CD4-positive, alpha-beta T cell treated with Interleukin-4 for 1 hour (primary cell): Measurements from ENCODE around the gene RNF225.
"Not testable (repeated sequence)": the region's sequence is repeated elsewhere in the genome, so short reads cannot be mapped to it uniquely, and the experiment has no call there.

Experiments used
- DNase-seq, 2 donors: peaks; one replicate each; pipeline ENCODE4 v3.0.0-alpha.2; 2020 to 2022

Gene RNF225

DNA sequence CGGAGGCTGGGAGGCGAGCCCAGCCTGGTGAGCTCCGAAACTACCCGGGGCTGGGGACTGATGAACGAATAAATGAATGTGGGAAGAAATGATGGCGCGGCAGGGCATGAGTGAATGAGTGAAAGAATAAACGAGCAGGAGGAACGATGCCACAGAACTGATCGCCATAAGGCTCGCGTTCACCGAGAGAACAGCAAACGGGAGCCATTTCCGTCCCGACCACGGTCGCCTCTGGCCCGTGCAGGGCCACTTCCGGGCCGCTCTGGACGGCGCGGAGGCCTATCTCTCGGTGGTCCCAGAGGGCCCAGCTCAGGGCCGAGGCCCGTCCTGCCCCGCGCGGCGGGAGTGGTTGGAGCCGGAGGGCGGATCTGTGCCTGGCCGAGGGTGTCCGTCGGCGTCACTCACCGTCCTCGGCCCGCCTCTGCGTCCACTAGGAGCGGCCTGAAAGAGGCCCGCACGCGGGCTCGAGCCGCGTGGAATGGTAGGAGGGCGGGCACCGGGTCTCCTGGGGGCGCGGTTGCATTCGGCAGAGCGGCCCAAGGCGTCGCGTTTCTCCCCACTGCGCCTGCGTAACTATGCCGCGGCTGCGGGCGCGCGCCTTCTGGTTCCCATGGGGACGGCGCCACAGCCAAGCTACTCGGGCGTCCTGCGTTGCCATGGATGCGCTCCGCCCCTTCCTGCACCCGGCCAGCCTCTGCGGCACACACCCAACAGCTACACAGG is 33.0 kb upstream of the RNF225 start, which contains the start of gene ZNF497:
ZNF497 (minus strand) TSS at position 480 of the 723 bp plus-strand sequence. CDS start 5,116 bp downstream, outside the sequence.
- peak; percentile 97 to 98 for DNase-seq

DNA sequence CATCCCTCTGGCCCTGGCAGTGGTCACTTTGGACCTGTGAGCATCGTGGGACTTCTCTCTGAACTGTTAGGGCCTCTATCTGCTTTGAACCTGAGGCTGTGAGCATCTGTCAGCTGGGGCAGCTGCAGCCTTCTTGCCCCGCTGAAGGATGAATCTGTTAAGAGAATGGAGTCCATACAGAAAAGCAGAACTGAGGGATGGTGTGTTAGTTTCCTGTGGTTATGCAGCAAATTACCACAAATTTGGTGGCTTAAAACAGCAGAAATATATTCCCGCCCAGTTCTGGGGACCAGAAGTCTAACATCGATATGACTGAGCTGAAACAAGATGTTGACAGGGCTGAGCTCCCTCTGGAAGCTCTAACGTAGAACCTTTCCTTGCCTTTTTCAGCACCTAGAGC is 31.3 kb upstream of the RNF225 start:
- no peak for DNase-seq

DNA sequence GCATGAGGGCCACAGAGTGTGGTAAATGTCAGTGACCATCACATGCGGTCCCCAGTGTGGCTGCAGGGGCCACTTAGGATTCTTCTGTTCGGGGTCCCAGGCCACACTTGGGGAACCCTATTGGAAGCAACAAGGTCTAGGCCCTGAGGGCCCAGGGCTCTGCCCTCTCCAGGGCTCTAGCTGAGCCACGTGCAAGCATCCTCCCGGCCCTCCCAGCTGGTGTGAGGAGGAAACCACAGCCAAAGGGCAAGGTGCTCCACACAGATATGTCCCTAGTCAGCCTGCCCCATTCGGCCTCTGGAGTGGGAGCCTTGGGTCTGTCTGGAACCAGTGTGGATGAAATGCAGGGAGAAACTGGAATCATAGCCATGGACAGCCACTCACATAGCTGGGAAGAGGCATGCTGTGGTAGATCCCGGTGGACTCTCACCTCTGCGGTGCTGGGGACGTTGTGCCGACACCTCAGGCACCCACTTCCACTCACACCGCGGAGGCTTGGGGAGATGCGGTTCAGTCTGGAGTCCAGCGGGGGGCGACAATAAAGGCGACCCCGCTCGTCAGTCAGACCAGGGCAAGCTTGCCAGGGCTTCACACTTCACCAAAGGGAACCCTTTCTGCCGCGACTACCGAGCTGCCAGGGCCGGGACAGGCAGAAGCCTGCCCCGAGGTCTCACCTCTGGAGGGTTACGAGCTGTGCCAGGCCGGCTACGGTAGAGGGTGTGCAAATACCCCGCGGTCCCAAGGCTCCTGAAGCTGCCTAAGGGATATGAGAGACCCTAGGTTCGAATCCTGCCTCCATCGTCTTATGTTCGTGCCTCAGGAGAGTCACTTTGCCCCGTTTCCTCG is 28.6 kb upstream of the RNF225 start:
- no peak for DNase-seq

DNA sequence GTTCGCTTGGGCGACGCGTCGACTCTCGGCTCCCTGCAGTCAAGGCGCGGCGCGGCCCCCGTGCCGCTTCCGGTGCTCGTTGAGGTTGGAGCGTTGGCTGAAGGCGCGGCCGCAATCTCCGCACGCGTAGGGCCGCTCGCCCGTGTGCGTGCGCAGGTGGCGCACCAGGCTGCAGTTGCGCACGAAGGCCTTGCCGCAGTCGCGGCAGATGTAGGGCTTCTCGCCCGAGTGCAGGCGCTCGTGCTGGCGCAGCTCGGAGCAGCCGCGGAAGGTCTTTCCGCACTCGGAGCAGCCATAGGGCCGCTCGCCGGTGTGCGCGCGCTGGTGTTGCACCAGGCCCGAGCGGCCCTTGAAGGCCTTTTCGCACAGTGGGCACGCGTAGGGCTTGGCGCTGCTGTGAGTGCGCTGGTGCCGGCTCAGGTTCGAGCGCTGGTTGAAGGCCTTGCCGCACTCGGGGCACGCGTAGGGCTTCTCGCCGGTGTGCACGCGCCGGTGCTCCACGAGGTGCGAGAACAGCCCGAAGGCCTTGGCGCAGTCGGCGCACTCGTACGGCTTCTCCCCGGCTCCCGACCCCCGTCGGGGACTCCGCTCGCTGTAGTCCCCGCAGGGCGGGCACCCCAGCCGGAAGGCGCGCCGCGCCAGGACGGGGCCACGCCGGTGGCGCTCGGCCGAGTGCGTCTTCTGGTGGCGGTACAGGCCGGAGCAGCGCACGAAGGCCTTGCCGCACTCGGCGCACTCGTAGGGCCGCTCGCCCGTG is 27.6 kb upstream of the RNF225 start:
- DNase-seq: no peak

GRCh38 chr19:58368561-58369360 is 26.7 kb upstream of the RNF225 start:
- no peak for DNase-seq

DNA sequence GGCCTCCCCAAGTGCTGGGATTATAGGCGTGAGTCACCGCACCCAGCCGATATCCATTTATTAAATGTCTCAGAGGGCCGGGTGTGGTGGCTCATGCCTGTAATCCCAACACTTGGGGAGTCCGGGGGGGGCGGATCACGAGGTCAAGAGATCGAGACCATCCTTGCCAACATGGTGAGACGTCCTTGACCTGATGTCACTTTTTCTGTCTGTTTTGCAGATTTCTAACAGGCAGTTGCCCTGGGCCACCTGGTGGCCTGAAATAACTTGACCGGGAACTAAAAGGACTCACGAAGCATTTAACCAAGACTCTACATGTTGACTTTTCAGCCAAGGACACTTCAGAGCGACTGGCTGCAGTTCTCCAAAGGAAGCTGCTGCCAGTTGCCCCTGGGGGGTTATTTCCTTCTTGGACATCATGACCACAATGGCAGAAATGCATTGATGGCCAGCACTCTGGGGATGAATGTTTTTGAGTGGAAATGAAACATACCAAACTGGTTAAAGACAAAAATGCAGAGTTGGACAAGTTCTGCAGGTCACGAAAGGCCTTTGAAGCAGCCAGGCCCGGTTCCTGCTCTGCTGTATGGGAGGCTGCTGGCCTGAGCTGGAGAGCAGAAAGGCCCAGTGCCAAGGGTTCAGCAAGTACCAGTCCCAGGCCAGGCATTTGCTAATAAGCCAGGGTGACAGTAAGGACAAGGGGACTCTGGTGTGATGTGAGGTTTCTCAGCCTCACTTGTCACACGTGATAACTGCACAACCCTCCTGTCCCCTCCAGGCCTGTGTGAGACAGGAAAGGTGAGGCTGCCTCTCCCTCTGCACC is 22.9 kb upstream of the RNF225 start:
- DNase-seq: no peak

- DNase-seq: no peak
Measured at GRCh38 chr19:58374200-58374599, 21.3 kb upstream of the RNF225 start.

GRCh38 chr19:58376724-58377123 is 18.7 kb upstream of the RNF225 start:
- not testable (repeated sequence) for DNase-seq

DNA sequence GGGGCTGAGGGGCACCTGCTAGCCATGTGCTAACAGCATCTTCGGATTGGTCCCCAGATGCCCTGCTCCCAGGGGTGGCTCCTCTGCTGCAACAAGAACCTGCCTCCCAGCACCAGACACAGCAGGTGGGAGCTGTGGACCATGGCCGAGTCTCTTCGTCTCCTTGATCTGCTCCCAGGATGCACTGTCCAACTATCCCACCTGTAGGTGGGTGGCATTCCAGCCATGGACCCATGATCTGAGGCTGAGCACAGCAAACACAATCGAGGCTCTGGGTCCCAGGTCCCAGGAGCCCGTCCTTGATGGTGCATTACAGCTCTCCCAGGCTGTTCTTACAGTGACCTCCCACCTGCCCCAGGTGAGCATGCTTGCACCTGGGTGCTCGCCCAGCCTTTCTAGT is 16.2 kb upstream of the RNF225 start:
- DNase-seq: no peak

DNA sequence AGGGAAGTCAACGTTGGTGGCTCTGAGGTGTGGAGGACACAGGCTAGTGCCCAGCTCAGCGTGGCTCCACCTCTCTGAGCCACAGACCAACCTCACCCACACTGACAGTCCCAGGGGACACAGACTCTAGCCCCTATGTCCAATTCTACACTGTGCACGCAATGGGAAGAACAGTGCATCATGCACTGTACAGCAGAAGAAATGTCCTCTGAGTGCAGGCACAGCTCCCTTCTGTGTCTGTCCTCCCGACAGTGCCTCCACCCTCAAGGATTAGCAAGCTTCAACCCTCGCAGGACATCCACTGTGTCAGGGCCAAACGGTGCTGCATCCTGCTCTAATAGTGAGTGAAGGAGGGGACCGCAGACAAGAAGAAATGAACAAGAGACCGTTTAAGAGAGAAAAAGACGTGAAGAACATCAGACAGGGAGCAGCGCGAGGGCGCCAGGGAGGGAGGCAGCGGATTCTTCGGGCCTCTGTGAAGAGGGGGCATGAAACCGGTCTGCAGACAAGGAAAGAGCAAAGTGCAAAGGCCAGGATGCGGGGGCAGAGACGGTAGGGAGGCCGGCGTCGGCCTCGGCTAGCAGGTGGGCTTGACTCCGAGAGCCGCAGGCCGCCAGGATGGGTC is 15.3 kb upstream of the RNF225 start:
- DNase-seq: no peak

DNA sequence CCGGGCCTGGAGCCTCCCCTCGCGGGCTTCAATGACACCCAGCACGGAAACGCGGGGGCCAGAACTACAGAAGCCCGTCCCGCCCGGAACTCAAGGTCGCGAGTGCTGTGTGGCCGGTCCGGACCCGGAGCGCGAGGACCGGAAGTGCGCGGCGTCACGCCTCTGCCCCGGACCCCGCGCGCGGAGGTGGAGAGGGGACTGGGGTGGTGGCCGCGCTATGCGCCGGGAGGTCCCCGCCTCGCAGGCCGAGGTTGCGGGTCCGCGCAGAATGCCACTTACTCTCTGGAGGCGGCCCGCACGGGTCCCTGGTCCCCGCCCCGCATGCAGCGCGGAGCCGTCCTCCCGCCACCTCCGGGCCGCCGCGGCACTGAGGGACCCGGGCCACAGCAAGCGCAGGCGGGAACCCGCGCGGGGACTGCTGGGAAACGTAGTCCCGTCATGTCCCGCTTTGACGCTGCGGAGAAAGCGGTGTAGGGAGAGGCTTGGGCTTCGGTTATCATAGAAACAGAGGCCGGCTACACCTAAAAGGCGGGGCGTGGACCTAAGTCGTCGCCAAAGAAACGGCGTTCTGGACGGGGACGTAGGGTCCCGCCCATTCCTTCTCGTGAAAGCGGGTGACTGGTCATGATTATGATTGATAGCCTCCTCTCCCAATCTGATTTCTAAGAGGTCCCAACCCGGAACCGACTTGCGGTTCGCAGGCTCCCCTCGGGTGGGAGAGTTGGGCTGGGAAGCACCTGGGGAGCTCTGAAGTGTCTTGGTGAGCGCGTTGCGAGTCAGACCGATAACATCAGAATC is 14.6 kb upstream of the RNF225 start, which contains the start of gene ZNF837:
ZNF837 (minus strand) TSS at position 369 of the 798 bp plus-strand sequence. CDS start 11,698 bp downstream, outside the sequence.
- DNase-seq: peak; percentile 100

- DNase-seq: no peak
Measured at GRCh38 chr19:58381460-58382212, 13.8 kb upstream of the RNF225 start.

GRCh38 chr19:58382997-58383603 is 12.4 kb upstream of the RNF225 start:
- no peak for DNase-seq

DNA sequence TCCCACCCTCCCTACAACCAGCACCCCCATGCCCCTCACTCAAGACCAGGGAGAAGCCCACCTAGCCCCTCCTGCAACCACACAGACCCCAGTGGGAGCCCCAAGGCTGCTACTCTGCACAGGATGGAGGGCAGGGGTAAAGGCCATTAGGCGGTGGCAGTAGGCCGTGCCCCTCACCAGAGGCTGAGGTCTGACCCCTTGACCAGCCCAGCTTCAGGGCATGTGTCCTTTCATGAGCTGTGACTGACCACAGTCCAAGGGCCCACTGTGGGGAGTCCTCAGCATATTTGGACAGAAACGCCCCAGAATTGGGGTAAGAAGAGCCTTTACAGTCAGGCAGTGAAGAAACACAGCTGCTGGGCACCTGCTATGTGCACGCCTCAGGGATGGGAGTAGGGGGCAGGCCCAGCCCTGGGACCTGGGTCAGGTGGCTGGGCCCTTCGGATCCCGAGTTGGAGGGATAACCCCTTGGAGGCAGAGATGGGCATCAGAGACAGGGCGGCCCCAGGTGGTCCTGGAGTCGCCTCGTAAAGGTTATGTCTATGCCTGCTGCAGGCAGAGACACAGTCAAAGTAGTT is 10.1 kb upstream of the RNF225 start:
- DNase-seq: no peak

- DNase-seq: no peak
Measured at GRCh38 chr19:58385891-58386575, 9.4 kb upstream of the RNF225 start.

DNA sequence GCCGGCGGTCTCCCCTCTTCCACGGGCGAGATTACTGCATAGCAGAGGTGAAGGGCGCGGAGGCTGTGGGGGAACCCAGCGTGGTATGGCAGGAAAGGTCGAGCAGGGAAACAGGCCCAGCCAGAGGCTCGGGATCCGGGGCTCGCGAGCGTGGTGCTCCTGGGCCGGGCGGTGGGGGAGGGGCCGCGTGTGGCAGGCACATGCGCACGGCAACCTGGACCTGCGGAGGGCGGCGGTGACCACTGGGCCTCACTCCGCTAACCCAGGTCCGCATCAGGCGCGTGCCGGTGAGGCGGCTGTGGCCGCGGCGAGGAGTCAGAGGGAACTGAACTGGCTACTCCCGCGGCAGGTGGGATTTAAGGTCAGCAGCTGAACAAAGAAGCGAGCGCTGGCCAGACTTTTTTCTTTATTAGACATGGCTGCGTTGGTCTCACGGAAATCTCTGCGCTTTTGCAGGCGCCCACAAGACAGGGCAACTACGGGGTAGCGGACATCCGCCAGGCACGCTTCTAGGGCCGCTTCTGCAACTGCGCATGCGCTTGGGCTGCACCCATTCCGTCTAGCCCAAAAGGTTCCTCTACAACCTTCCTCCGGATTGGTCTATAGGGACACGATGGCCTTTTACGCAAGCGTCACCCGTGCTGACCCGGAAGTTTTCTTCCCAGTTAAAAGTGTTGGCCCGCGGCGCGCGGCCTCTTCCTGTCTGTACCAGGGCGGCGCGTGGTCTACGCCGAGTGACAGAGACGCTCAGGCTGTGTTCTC is 8.7 kb upstream of the RNF225 start, which contains the start of gene RPS5:
RPS5 (plus strand) TSS at position 694 of the 762 bp plus-strand sequence. CDS start 869 bp downstream, outside the sequence.
- DNase-seq: peak; percentile 99
